ENCODE data around the gene GCN1.

The GCN1 gene

DNA sequence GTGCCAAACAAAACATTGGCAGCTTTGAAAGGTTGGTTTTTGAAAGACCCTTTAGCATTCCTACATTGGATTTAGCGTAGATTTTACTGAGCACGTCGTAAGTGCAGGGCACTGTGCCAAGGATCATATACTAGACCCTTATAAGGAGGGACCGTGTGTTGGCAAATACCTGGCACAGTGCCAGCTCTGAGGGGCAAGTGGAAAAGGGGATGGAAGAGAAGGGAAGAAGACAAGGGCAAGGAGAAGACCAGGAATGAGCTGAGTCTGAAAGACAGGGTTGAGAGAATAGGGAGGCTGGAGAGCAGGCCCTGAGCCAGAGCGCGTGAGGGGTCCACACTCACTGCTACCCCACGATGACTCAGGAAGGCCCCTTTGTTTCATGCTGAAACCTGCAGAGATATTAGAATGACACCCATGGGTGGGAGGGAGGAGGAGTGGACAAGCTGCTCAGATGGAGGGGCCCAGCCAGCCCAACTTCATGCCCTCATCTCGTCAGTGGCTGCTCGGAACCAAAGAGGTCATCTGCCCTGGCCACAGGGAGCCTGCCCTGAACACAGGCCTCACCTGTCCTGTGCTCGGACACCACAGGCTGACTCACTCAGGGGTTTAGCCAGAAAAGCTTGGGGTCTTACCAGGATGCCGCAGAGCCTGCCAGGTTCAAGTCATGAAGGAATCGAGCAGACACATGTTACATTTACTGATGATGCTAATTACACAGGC lies 103.0 kb downstream of the GCN1 start:
- DNase-seq = no peak

DNA sequence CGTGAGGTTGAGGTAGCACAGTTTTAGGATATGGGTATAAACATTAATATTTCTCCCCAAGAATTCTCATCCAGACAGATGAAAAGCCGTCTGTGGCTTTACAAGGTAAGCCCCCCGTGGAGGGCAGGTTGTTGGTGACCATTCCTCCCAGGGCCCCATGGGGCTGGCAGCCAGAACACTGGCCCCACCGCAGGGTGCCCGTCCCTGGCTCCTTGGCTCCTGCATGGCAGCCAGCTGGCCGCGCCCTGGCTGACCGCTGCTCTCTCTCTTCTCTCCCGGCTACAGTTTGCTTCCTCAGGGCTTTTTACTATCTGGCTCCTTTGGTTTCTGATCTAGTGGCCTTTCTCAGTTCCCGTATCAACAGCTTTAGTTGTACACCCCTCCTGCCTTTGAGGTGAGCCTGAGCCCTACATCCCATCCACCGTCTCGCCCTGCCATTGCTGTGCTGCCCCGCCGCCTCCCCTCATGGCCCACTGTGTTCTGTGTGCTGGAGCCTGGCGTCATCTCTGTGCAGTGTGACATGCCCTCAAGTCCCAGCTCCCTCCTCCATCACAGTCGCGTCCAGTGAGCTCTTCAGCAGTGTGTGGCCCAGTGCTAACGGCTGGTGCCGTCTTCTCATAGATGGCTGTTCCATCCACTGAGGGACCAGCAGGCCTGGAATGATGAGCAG lies 103.8 kb downstream of the GCN1 start:
- DNase-seq = no peak

DNA sequence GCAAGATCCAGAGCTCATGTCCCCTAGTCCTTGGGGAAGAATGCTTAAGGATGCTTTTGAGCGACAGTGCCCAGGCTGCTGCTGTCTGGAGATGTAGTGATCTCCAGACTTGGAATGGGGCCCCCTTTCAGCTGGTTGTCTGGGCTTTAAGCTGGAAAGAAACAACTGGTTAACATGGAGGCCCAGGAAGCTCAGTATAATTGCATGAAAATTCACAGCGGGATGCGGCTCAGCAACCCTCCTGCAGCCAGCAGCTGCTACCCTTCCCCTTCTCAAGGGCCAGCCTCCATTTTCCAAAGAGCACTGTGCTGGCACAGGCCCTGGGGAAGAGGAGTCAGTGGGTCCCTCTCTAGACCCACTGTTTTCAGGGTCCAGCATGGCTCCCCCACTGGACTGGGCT lies 104.3 kb downstream of the GCN1 start:
- DNase-seq = no peak

DNA sequence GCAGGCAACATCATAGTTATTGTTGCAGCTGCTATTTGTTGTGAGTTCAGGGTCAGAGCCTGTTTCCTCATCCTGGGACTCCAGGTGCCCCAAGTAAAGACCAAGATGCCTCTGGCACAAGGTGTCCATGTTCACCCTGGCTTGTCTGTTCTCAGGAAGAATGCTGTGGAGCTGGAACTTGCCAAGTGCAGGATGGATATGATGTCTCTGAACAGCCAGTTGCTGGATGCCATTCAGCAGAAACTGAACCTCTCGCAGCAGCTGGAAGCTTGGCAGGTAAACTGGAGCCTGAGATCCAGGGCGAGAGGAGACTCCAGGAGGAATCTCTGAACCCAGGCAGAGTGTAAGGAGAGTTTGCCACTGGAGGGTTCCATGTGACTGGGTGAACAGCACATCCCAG lies 104.7 kb downstream of the GCN1 start:
- DNase-seq = no peak

DNA sequence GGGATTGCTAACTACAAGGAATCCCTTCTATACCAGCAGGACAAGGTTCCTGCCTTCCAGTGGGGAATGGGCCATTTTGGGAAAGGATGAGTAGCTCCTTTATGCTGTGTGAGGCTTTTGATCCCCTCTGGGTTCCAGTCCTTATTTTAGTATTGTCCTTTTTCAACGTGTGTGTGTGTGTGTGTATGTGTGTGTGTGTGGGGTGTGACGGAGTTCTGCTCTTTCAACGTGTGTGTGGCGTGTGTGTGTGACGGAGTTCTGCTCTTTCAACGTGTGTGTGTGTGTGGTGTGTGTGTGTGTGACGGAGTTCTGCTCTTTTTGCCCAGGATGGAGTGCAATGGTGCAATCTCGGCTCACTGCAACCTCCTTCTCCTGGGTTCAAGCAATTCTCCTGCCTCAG lies 105.4 kb downstream of the GCN1 start:
- no peak for DNase-seq

DNA sequence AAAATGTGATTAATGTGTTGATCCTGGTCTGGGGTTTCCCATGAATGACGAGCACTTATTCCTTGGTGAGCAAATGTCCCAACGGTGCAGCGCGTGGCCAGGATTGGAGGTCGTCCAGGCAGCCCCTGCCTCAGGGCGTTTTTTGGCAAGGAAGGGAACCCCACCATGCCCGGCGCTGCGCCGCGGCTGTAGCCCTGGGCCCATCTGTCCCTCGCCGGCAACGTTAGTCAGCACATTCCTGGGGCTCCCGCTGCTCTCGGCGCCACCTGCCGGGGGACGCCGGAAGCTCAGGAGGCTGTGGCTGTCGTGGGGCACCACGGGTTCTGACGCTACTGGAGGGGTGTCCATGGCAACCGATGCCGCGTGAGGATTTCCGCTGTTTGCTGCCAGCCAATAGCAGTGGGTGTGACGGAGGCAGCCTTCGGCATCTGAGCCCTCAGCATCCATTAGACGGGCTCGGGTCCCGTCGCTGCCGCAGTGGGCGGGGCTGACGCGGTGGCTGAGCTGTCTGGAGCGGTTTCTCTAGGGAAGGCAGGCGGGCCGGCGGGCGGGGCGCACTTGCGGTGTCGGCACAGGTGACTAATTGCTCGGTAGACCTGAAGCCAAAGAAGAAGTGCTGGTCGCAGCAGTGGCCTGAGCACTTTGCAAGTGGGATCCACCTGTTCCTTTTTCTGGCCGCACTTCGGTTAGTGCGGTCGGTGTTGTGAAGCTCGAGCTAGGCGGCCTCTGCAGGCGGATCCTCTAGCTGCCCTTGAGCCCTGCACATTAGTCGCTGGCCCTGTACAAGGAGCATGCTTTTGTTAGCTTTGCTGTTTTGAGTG lies 107.5 kb downstream of the GCN1 start:
- DNase-seq = peak; percentile 98

DNA sequence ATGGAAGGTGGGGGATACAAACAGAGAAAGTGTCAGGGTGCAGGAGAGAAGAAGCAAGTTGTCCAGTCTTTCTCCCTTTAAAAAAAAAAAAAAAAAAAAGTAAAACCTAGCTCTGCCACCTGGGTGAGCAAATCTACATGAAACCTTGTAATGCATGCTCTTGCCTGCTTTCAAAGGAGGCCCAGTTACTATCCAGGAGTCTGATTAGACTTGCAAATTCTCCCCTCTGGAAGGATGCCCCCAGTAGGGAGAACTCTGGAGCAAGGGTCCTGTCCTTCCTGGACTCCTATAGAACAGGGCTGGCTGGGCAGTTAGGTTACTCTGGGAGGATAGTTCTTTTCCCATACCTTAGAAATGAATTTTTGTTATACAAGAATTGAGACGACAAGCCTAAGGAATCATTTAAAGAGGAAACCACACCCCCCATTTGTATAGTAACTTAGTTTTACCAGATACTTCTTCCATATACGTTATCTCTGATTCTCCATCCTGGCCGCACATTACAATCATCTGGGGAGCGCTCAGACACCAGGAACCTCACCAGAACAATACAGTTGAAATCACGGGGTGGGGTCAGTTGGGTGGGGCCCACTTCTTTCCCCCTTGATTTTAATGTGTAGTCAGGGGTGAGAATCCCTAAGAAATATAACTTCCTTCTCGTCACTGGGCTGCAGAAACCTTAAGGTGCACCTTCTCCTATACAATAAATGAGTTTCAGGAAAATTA lies 108.4 kb downstream of the GCN1 start:
- DNase-seq = no peak

DNA sequence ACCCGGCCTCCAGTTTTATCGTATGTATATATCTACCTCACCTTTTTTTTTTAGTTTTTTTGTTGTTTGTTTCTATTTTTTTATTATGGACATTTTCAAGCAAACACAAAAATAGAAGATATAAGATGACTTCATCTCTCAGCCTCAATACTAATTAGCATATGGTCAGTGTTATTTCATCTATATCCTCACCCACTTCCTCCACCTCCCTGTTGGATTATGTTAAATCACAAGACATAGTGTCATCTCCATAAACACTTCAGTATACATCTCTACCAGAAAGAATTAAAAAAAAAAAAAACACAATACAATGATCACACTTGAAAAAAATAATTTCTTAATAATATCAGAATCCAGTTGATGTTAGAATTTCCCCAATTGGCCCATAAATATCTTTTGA lies 112.9 kb downstream of the GCN1 start:
- no peak for DNase-seq

DNA sequence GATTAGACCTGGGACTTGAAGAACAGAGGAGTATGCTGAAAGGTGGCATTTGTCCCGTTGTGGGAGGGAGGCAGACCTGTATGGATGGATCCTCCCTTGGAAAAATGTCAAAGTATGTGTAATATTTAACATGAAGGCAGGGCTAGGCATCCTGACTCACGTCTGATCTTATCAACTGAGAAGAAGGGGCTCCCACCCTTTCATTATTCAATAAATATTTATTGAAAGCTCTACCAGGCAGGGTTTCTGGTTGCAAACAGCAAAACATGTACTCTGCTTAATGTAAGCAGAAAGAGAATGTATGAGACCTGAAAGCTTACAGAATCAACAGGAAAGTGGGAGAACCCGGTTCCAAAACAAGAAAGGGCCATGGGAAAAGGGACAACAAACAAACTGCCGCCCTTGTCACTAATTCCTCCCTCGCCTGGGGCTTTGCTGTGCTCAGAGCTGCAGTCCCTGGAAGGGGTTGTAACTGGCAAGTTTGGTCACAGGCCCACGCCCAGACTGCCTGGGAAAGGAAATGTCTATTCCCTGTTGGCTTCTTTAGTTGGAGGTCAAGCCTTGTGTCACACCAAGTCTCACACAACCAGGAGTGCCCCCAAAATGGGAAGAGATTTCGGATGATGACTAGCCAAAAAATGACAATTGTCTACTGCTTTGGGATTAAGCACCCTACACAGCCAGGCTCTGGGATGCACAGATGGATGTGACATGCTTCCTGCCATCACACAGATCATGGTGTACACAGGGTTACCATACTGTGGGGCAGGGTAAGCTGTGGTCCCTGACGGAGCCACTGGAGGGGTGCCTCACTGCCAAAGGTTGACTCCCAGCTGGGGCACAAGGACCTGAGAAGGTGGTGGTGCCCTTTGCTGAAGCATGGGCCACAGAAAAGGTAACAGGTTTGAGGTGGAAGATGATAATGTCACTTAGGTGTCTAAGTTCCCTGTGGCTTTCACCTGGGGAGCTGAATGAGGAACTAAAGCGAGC lies 114.8 kb downstream of the GCN1 start:
- no peak for DNase-seq

DNA sequence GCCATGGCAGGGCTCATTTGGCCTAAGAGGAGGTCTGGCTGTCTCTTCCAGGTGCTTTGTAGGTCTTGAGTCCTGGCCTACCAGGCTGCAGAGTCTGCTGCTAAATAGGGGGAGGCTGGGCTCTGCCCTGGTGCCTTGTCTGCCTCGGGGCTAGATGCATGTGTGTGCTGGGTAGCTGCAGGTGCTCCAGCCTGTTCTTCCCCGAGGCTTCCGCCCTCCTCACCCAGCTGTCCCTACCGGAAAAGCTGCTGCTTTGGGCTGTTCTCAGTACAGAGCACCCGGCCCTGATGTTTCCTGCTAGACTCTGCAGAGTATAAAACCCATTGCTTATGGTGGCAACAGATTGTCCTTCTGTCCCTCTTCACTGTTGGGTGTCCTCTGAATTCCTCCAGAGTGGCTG lies 115.6 kb downstream of the GCN1 start:
- DNase-seq = no peak

DNA sequence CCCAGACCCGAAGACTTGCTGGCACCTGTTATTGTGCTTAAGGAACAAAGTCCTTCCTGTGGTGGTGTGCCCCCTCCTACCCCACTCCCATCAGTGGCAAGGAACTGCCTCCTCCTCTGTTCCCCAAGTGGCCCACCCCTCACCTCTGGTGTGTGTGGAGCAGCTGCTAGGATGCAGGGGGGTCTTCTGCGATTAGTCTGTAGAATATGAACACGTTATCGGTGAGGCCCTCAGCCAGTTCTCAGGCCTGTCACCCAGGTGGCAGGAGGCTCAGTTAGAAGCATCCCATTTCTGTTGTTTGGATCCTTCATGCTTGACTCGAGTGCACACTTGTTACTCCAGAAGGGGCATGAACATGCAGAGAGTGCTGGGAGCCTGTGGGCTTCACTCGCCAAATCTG lies 117.3 kb downstream of the GCN1 start:
- DNase-seq = no peak

All from femur (tissue), 1 donor.